Parathyroid adenoma (tissue), 2 donors: ENCODE measurements around the gene ODC1.

Source experiments
- H2AFZ ChIP-seq: fragments of 300-600 bp; sonication (generic); one replicate; pipeline ENCODE4 v1.7.0; 2017; ENCODE audit warnings: antibody characterized with exemption, mild to moderate bottlenecking
- H3K27ac ChIP-seq: fragments of 300-600 bp; sonication (generic); one replicate; pipeline ENCODE4 v1.7.0; 2017
- H3K27me3 ChIP-seq: fragments of 300-600 bp; sonication (generic); one replicate; pipeline ENCODE4 v1.7.0; 2017; ENCODE audit warnings: low read length; ENCODE audit not compliant: control insufficient read depth, insufficient read depth
- H3K36me3 ChIP-seq: fragments of 300-600 bp; sonication (generic); one replicate; pipeline ENCODE4 v1.7.0; 2017; ENCODE audit warnings: low read length; ENCODE audit not compliant: control insufficient read depth, insufficient read depth
- H3K4me1 ChIP-seq: fragments of 300-600 bp; sonication (generic); one replicate; pipeline ENCODE4 v1.7.0; 2017; ENCODE audit warnings: control low read depth
- H3K4me2 ChIP-seq: fragments of 300-600 bp; sonication (generic); one replicate; pipeline ENCODE4 v1.7.0; 2017; ENCODE audit warnings: low read length
- H3K4me3 ChIP-seq: fragments of 300-600 bp; sonication (generic); one replicate; pipeline ENCODE4 v1.7.0; 2017; ENCODE audit warnings: low read depth, low read length
- H3K79me2 ChIP-seq: fragments of 300-600 bp; sonication (generic); one replicate; pipeline ENCODE4 v1.7.0; 2017; ENCODE audit warnings: control low read depth
- H3K9ac ChIP-seq: fragments of 300-600 bp; sonication (generic); one replicate; pipeline ENCODE4 v1.7.0; 2017; ENCODE audit warnings: mild to moderate bottlenecking
- H3K9me3 ChIP-seq: fragments of 300-600 bp; sonication (generic); one replicate; pipeline ENCODE4 v1.7.0; 2017; ENCODE audit warnings: low read length; ENCODE audit not compliant: control insufficient read depth
- CTCF ChIP-seq: fragments of 300-600 bp; sonication (generic); IDR thresholded peaks from one replicate; pipeline ENCODE4 v1.7.0; 2017; ENCODE audit warnings: antibody characterized with exemption, mild to moderate bottlenecking
- donor health status: primary hyperparathyroidism.

ODC1 gene

GRCh38 chr2:10413503-10413902 lies 34.6 kb downstream of the ODC1 start:
- Histone ChIP-seq H3K4me3 (no peak overlapping the region), H3K9ac (no peak overlapping the region), H2AFZ (no peak overlapping the region), H3K27ac (no peak overlapping the region), H3K4me1 (peaks cover 5% of the 10 kb centered on the region), H3K36me3 (no peaks in the 10 kb centered on the region), H3K9me3 (no peaks in the 10 kb centered on the region), H3K4me2 (no peak overlapping the region), H3K27me3 (no peaks in the 10 kb centered on the region), H3K79me2 (no peaks in the 10 kb centered on the region)
- no peak for TF ChIP-seq CTCF

GRCh38 chr2:10412380-10412779 lies 35.7 kb downstream of the ODC1 start:
- Histone ChIP-seq H3K36me3 (no peaks in the 10 kb centered on the region), H3K4me1 (peaks cover 6% of the 10 kb centered on the region), H3K4me3 (no peak overlapping the region), H3K9me3 (no peaks in the 10 kb centered on the region), H3K79me2 (no peaks in the 10 kb centered on the region), H3K4me2 (no peak overlapping the region), H3K9ac (no peak overlapping the region), H2AFZ (no peak overlapping the region), H3K27me3 (no peaks in the 10 kb centered on the region), H3K27ac (no peak overlapping the region)
- TF ChIP-seq CTCF, result no peak

DNA sequence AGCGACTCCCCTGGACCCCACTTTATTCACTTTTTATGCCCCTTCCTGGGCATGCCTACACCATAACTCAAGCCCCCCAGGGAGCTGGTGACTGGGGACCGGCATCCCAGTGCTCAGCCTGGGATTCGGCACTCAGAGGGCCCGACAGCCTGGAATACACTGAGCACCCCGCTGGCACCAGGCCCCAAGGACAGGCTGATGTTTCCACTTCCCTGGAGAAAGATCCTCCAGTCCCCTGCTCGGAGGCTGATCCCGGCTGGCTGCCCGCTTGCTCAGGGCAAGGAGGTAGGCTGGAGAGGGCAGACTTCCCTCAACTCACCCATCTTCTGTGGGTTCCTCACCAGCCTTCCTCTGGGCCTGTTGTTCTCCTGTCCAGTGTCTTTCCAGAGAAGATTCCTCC lies 36.6 kb downstream of the ODC1 start:
- Histone ChIP-seq H3K4me1 (peaks cover 6% of the 10 kb centered on the region), H3K36me3 (no peaks in the 10 kb centered on the region), H2AFZ (no peak overlapping the region), H3K9ac (no peak overlapping the region), H3K79me2 (no peaks in the 10 kb centered on the region), H3K4me2 (no peak overlapping the region), H3K27ac (no peak overlapping the region), H3K9me3 (no peaks in the 10 kb centered on the region), H3K27me3 (no peaks in the 10 kb centered on the region), H3K4me3 (no peak overlapping the region)
- TF ChIP-seq CTCF, result no peak

DNA sequence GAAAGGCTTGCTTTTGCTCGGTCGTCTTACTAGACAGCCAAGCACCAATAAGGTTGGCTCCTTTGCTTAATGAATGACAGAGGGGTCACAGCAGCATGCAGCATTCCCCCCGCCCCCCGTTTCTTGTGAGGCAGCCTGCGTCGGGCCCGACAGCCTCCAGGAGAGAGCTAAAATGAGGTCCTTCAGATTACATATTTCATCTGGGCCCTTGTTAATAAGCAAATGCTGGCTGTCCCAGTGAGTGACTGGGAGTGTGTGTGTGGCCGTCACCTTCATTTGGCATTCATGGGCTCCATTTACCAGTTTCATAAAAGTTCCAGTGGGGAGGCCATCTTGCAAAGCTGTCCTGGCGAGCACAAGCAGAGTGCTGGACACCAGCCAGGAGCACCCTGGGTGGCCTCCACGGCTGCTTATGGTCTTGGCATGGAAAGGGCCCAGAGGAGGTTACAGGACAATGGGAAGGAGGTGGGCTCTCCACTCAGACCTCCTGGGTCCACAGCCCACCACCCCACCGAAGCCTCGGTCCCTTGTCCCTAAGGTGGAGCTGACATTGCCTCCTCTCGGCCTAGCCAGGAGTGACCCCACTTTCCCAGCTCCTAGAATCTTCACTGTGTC lies 37.2 kb downstream of the ODC1 start:
- no peak overlapping the region for H3K4me2 ChIP-seq
- H3K9me3 ChIP-seq, result no peaks in the 10 kb centered on the region
- no peak overlapping the region for H2AFZ ChIP-seq
- H3K27me3 ChIP-seq, result no peaks in the 10 kb centered on the region
- no peak for TF ChIP-seq CTCF
- H3K79me2 ChIP-seq, result no peaks in the 10 kb centered on the region
- no peak overlapping the region for H3K9ac ChIP-seq
- H3K36me3 ChIP-seq, result no peaks in the 10 kb centered on the region
- peaks cover 6% of the 10 kb centered on the region for H3K4me1 ChIP-seq
- no peak overlapping the region for H3K4me3 ChIP-seq
- no peak overlapping the region for H3K27ac ChIP-seq

- no peak overlapping the region for H3K27ac ChIP-seq
- TF ChIP-seq CTCF, result no peak
- peaks cover 10% of the 10 kb centered on the region for H3K4me1 ChIP-seq
Observed at GRCh38 chr2:10410001-10410822, 37.9 kb downstream of the ODC1 start.

More at GRCh38 chr2:10410001-10410822, 37.9 kb downstream of the ODC1 start:
- Histone ChIP-seq H2AFZ (no peak overlapping the region), H3K9ac (no peak overlapping the region), H3K36me3 (no peaks in the 10 kb centered on the region), H3K9me3 (no peaks in the 10 kb centered on the region), H3K27me3 (no peaks in the 10 kb centered on the region), H3K79me2 (no peaks in the 10 kb centered on the region), H3K4me2 (no peak overlapping the region), H3K4me3 (no peak overlapping the region)
